ENCODE results near the gene TDRD7.

GRCh38 chr9:97473717-97474116, 61.8 kb downstream of the TDRD7 start:
- TF ChIP-seq POLR2AphosphoS5 (IDR thresholded peaks at IDR 0.05; ENCODE audit: borderline replicate concordance, low read depth, low read length) = no peak
- TF ChIP-seq FOXP2 (optimal IDR thresholded peaks at IDR 0.05; ENCODE audit: control extremely low read depth, extremely low read length, insufficient read depth) = no peak

All from SK-N-MC (cell line).